Neutrophil (primary cell): ENCODE results near the gene NPM3.

Experiments used
- H3K27ac ChIP-seq: fragments of 200-600 bp; sonication (generic); 2 replicates; pipeline ENCODE4 v1.5.1; 2016; ENCODE audit warnings: mild to moderate bottlenecking, moderate library complexity
- H3K27me3 ChIP-seq: fragments of 200-600 bp; sonication (generic); 2 replicates; pipeline ENCODE4 v1.6.0; 2016; ENCODE audit warnings: mild to moderate bottlenecking
- H3K36me3 ChIP-seq: fragments of 200-600 bp; sonication (generic); 2 replicates; pipeline ENCODE4 v1.5.1; 2017
- H3K4me1 ChIP-seq, 2 experiments: fragments of 200-600 bp in 1 of 2; sonication (generic) in 1 of 2; 1 replicate in 1 of 2; 2 replicates in 1 of 2; pipeline versions ENCODE4 v1.5.1 to v1.6.1; 2013 to 2016; ENCODE audit warnings: low read depth in 1 of 2, low read length in 1 of 2, mild to moderate bottlenecking in 1 of 2, moderate library complexity in 1 of 2; ENCODE audit not compliant: control insufficient read depth in 1 of 2, insufficient read depth in 1 of 2
- H3K4me3 ChIP-seq, 2 experiments: fragments of 200-600 bp in 1 of 2; sonication (generic) in 1 of 2; 1 replicate in 1 of 2; 2 replicates in 1 of 2; pipeline ENCODE4 v1.5.1; 2013 to 2016; ENCODE audit warnings: low read depth in 1 of 2, low read length in 1 of 2, mild to moderate bottlenecking in 1 of 2, moderate library complexity in 1 of 2
- H3K9me3 ChIP-seq: fragments of 200-600 bp; sonication (generic); 2 replicates; pipeline ENCODE4 v1.5.1; 2016
- CTCF ChIP-seq: fragments of 200-600 bp; sonication (generic); IDR thresholded peaks from 2 replicates; pipeline ENCODE4 v1.5.1; 2016; ENCODE audit warnings: antibody characterized with exemption

NPM3 gene

GRCh38 chr10:101774589-101775272, 8.5 kb downstream of the NPM3 start:
- H3K4me3 ChIP-seq = no peak overlapping the region
- peaks cover 99% of the 10 kb centered on the region for H3K27me3 ChIP-seq

GRCh38 chr10:101773923-101774588, 9.2 kb downstream of the NPM3 start:
- TF ChIP-seq CTCF = no peak
- Histone ChIP-seq H3K4me3 (no peak overlapping the region), H3K4me1 (peaks cover 5 to 6% of the 10 kb centered on the region in 2 experiments), H3K36me3 (peaks cover 3% of the 10 kb centered on the region), H3K27ac (no peak overlapping the region), H3K9me3 (no peaks in the 10 kb centered on the region), H3K27me3 (peaks cover 99% of the 10 kb centered on the region)

More at GRCh38 chr10:101774589-101775272, 8.5 kb downstream of the NPM3 start:
- TF ChIP-seq CTCF = no peak
- H3K9me3 ChIP-seq = no peaks in the 10 kb centered on the region
- peaks cover 12% of the 10 kb centered on the region in 2 experiments for H3K4me1 ChIP-seq
- no peak overlapping the region for H3K27ac ChIP-seq
- peaks cover 3% of the 10 kb centered on the region for H3K36me3 ChIP-seq

GRCh38 chr10:101772895-101773761, 10.1 kb downstream of the NPM3 start:
- H3K4me3 ChIP-seq = no peak overlapping the region
- H3K36me3 ChIP-seq = peaks cover 3% of the 10 kb centered on the region
- no peaks in the 10 kb centered on the region for H3K9me3 ChIP-seq
- peaks cover 99% of the 10 kb centered on the region for H3K27me3 ChIP-seq
- H3K27ac ChIP-seq = no peak overlapping the region
- no peak for TF ChIP-seq CTCF
- no peaks in the 10 kb centered on the region for H3K4me1 ChIP-seq

- Histone ChIP-seq H3K27me3 (peaks cover 99% of the 10 kb centered on the region), H3K27ac (no peak overlapping the region)
Measured at GRCh38 chr10:101772017-101772894, 11.0 kb downstream of the NPM3 start.

More at GRCh38 chr10:101772017-101772894, 11.0 kb downstream of the NPM3 start:
- no peak for TF ChIP-seq CTCF
- Histone ChIP-seq H3K4me3 (no peak overlapping the region), H3K9me3 (no peaks in the 10 kb centered on the region), H3K4me1 (no peaks in the 10 kb centered on the region), H3K36me3 (no peaks in the 10 kb centered on the region)
